SW 1271 (cell line): Measurements from ENCODE around the gene NPAS1.

ENCODE experiments used
- DNase-seq, 2 experiments: peaks; one replicate each; lab custom pipeline; 2025; lab: John Stamatoyannopoulos, UW

NPAS1 gene

GRCh38 chr19:47084879-47085439, 65.3 kb downstream of the NPAS1 start:
- no peak for DNase-seq

- DNase-seq: no peak
These were observed 66.6 kb downstream of the NPAS1 start for GRCh38 chr19:47086280-47086679.

DNA sequence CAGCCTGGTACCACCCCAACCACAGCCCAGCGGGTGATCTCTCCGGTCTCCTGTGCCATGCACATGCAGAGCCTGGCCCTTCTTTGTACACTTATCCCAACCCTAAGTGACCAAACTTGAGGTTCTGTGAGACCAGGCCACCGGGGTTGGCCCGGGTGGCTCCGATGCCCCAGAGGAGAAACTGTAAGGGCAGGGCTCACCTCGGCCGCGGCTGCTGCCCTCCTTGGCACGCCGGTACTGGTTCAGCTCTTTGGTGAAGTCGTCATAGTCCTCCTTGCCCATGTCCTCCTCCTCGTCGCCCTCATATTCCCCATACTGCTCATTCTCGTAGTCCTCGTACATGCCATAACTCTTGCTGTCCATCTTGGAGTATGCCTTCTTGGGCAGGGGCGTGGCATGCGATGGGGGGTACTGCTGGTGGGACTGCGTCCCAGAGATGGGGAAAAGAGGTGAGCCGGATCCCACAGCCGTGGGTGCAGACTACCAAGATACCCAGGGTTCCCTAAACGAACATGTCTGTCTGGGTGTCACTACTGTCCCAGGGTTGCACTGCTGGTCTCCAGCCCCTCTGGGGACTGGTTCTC, 70.2 kb downstream of the NPAS1 start:
- DNase-seq: no peak

DNA sequence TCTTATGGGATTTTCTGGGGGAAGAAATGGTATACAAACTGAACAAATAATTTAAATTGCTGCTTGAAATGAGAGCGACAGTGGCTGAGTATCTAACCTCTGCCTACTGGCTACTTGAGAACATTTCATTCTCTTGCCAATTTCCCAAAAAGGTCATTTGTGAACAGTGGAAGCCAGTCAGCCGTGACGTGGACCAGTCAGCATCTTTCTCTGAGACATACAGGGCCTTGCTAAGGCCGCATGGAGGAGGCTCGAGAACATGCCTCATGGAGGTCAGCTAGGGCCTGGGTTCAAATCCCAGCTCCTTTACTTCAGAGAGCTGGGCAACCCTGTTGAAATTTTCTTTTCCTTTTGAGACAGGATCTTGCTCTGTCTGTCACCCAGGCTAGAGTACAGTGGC, 73.6 kb downstream of the NPAS1 start:
- no peak for DNase-seq

GRCh38 chr19:47093841-47094240, 74.2 kb downstream of the NPAS1 start:
- no peak for DNase-seq

DNA sequence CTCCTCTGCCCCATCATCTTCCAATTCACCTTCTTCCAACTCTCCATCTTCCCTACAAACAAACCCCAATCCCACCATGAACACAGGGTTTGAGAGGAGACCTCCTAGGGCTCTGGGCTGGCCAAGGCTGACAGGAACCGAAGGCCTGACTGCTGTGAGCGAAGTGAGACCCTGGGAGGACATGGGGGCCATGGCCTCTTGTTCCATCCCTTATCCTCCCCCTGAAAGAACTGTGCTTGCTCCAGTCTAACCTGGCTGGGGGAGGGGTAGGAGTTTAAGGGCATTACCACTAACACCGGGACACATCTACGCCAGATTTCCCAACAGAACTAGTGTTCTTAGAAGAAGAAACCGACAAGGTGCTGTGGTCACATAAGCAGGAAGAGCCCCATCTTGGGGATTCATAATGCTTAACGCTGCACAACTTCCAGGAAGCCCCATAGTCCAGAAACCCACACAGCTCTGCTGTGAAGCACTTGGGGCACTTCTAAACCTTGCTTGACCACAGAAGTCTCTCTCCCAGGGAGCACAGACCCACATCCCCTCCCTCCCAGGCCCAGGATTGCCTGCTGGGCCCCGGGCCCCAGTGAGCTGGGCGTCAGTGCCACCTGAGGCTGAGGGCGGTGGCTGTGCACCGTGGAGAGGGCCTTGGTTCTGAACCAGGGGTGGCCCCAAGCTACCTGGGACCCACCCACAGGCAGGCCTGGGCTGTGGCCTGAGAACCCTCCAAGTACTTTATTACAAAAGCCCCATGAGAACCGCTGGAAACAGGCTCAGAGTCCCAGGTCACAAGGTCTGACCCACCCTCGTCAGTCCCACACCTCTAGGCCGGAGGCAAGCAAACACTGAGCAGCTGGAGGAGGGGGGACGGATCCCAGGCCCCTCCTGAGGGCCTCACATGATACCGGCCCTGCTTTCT, 75.2 kb downstream of the NPAS1 start:
- DNase-seq: no peak
